ENCODE data around the gene CAMKK2.

The CAMKK2 gene

GRCh38 chr12:121189131-121189530, 107.4 kb downstream of the CAMKK2 start:
- DNase-seq = no peak

GRCh38 chr12:121188227-121188626, 108.3 kb downstream of the CAMKK2 start:
- no peak for DNase-seq
